ENCODE measurements around the gene AUTS2. TPM values are rescaled to one million over a fixed set of nuclear protein-coding genes. Genes with fewer than 3 reads are reported as not detected.

The AUTS2 gene
- total RNA-seq, 1 experiment from 2014 or later: 256 TPM

- Histone ChIP-seq H3K4me1 (ENCODE audit: insufficient read depth, low read length) (peaks cover 8% of the 10 kb centered on the region), H4K91ac (ENCODE audit: insufficient read length, low read depth, low read length) (no peak overlapping the region), H2BK5ac (ENCODE audit: insufficient read length, low read length) (no peak overlapping the region), H3K18ac (ENCODE audit: insufficient read length, low read depth, low read length) (no peak overlapping the region), H2BK12ac (ENCODE audit: insufficient read length, low read depth, low read length) (no peak overlapping the region), H3K14ac (ENCODE audit: insufficient read depth, low read length) (no peak overlapping the region), H3K9ac (ENCODE audit: extremely low read depth, insufficient read length, low read length) (no peak overlapping the region), H3K4ac (ENCODE audit: low read depth, low read length) (no peak overlapping the region), H2BK20ac (ENCODE audit: low read depth, low read length, poor library complexity, severe bottlenecking) (no peak overlapping the region), H2AFZ (ENCODE audit: low read length) (no peak overlapping the region), H4K5ac (ENCODE audit: insufficient read length, low read depth, low read length) (no peak overlapping the region), H2BK15ac (ENCODE audit: low read depth, low read length) (no peak overlapping the region), H2BK120ac (ENCODE audit: low read depth, low read length, poor library complexity, severe bottlenecking) (no peak overlapping the region), H4K8ac (replicated peaks; ENCODE audit: insufficient read length, low read depth, low read length) (no peak overlapping the region), H3K27me3 (ENCODE audit: insufficient read depth, low read length) (no peaks in the 10 kb centered on the region), H3K9me3 (ENCODE audit: control insufficient read depth, low read depth, low read length) (no peaks in the 10 kb centered on the region), H3K23me2 (ENCODE audit: insufficient read length, low read depth, low read length, poor library complexity, severe bottlenecking) (no peaks in the 10 kb centered on the region), H4K20me1 (ENCODE audit: control insufficient read depth, insufficient read depth, insufficient read length) (no peaks in the 10 kb centered on the region), H3K27ac (ENCODE audit: insufficient read length, low read depth, low read length) (no peak overlapping the region), H3T11ph (ENCODE audit: low read length) (no peak overlapping the region), H2AK5ac (ENCODE audit: insufficient read length, low read length) (no peak overlapping the region), H3K4me2 (ENCODE audit: insufficient read depth, insufficient read length, low read length) (no peak overlapping the region), H3K79me2 (ENCODE audit: insufficient read depth, low read length) (no peaks in the 10 kb centered on the region), H3K23ac (ENCODE audit: insufficient read length, low read depth, low read length) (no peak overlapping the region), H3K79me1 (ENCODE audit: insufficient read depth, low read depth, low read length, poor library complexity, severe bottlenecking) (no peaks in the 10 kb centered on the region), H3K56ac (ENCODE audit: insufficient read length, low read depth, low read length) (no peak overlapping the region)
- Mint-ChIP-seq H3K4me1 (peaks cover 36 to 46% of the 10 kb centered on the region in 2 experiments), H3K27ac (peak overlapping the region in 2 of 3 experiments; percentile 28 to 69; a peak in 2 of 7 replicates), H3K36me3 (ENCODE audit: insufficient read depth in 1 of 3, low read depth in 3 of 3) (peaks cover 0 to 14% (median 2%) of the 10 kb centered on the region in 3 experiments; a peak in 3 of 7 replicates), H3K9me3 (no peaks in the 10 kb centered on the region; a peak in 1 of 5 replicates), H3K4me3 (no peak overlapping the region), H3K27me3 (ENCODE audit: low read depth) (peaks cover 23% of the 10 kb centered on the region)
- DNase-seq: no peak
- no CpG with 5 or more reads among the region's 17 CpGs for WGBS (ENCODE audit: extremely low coverage, insufficient read length, low lambda C conversion rate)
- no peak for TF ChIP-seq CTCF (conservative IDR thresholded peaks at IDR 0.05)
Observed at GRCh38 chr7:70638158-70639107, 1040.2 kb downstream of the AUTS2 start.

All from H9 (cell line).